B cell (primary cell): ENCODE data around the gene MAP4K4. TPM values are rescaled to one million over a fixed set of nuclear protein-coding genes. Genes with fewer than 3 reads are reported as not detected.

Source experiments
- ATAC-seq: fragments of 200-7000 bp; cut with Tn5 transposase; one replicate; pipeline ENCODE4 v1.10.0; 2021; ENCODE audit warnings: low read depth, mild to moderate bottlenecking, moderate number of reproducible peaks, moderate library complexity
- CTCF ChIA-PET: fragments of 350-600 bp; sonication (Branson Sonifier 250); formaldehyde crosslinking; loops from one replicate; lab custom pipeline; 2021; ENCODE audit warnings: antibody characterized with exemption, inconsistent platforms; lab: Charles Lee
- POLR2A ChIA-PET: fragments of 350-600 bp; sonication (Branson Sonifier 250); formaldehyde crosslinking; loops from one replicate; lab custom pipeline; 2021; ENCODE audit warnings: antibody characterized with exemption; lab: Charles Lee
- DNase-seq: peaks from one replicate; pipeline ENCODE4 v3.0.0; 2013
- H2AFZ ChIP-seq: 2 replicates; pipeline ENCODE4 v1.6.1; 2012; ENCODE audit warnings: mild to moderate bottlenecking, low read depth, low read length; ENCODE audit not compliant: insufficient read depth, poor library complexity, severe bottlenecking
- H3K27ac ChIP-seq, 2 donors: 1 replicate in 1 of 2; 2 replicates in 1 of 2; pipeline ENCODE4 v1.5.1; 2012 to 2013; ENCODE audit warnings: low read length in 2 of 2, mild to moderate bottlenecking in 2 of 2, moderate library complexity in 1 of 2
- H3K27me3 ChIP-seq, 4 experiments: fragments of 200-600 bp in 1 of 4; sonication (generic) in 1 of 4; replicated peaks in 1 of 4; 1 replicate in 2 of 4; 2 replicates in 2 of 4; pipeline versions ENCODE4 v1.6.1 to v1.7.0; 2013 to 2016; ENCODE audit warnings: low read length in 3 of 4, mild to moderate bottlenecking in 2 of 4, mixed read lengths in 1 of 4, moderate library complexity in 1 of 4; ENCODE audit not compliant: insufficient read depth in 4 of 4, control insufficient read depth in 3 of 4; ENCODE audit errors: control extremely low read depth in 1 of 4
- H3K36me3 ChIP-seq, 2 experiments: replicated peaks in 1 of 2; 1 replicate in 1 of 2; 2 replicates in 1 of 2; pipeline versions ENCODE4 v1.6.1 to v1.7.1; 2013; ENCODE audit warnings: low read length in 1 of 2; ENCODE audit not compliant: insufficient read depth in 2 of 2, control insufficient read depth in 1 of 2; ENCODE audit errors: control extremely low read depth in 1 of 2, extremely low read depth in 1 of 2
- H3K4me1 ChIP-seq, 2 donors: fragments of 200-600 bp in 1 of 2; sonication (generic) in 1 of 2; 1 replicate in 1 of 2; 2 replicates in 1 of 2; pipeline versions ENCODE4 v1.5.1 to v1.6.1; 2013 to 2017; ENCODE audit warnings: low read length in 2 of 2; ENCODE audit not compliant: control insufficient read depth in 2 of 2, insufficient read depth in 2 of 2
- H3K4me2 ChIP-seq: replicated peaks from 2 replicates; pipeline ENCODE3; 2012; ENCODE audit warnings: mild to moderate bottlenecking, low read depth, low read length; ENCODE audit not compliant: poor library complexity, severe bottlenecking
- H3K4me3 ChIP-seq, 5 experiments: fragments of 200-600 bp in 1 of 5; sonication (generic) in 1 of 5; 1 replicate in 3 of 5; 2 replicates in 2 of 5; pipeline versions ENCODE4 v1.5.1 to v1.7.0; 2011 to 2016; ENCODE audit warnings: low read length in 4 of 5, mild to moderate bottlenecking in 4 of 5, low read depth in 2 of 5, control low read depth in 1 of 5, moderate library complexity in 1 of 5; ENCODE audit not compliant: insufficient read depth in 1 of 5; ENCODE audit errors: control extremely low read depth in 1 of 5, extremely low read depth in 1 of 5
- H3K79me2 ChIP-seq: fragments of 200-600 bp; sonication (generic); one replicate; pipeline ENCODE4 v1.6.0; 2016; ENCODE audit warnings: low read length; ENCODE audit not compliant: control insufficient read depth, insufficient read depth
- H3K9ac ChIP-seq: fragments of 200-600 bp; sonication (generic); 2 replicates; pipeline ENCODE4 v1.6.1; 2017; ENCODE audit warnings: mild to moderate bottlenecking, low read length, moderate library complexity
- H3K9me3 ChIP-seq, 3 donors: one replicate each; pipeline versions ENCODE4 v1.6.1 to v1.7.1; 2013; ENCODE audit warnings: low read length in 2 of 3; ENCODE audit not compliant: control insufficient read depth in 2 of 3, insufficient read depth in 1 of 3; ENCODE audit errors: control extremely low read depth in 1 of 3
- H4K20me1 ChIP-seq: 2 replicates; pipeline ENCODE4 v1.6.0; 2012; ENCODE audit warnings: mild to moderate bottlenecking, low read length; ENCODE audit not compliant: insufficient read depth, control insufficient read depth, poor library complexity, severe bottlenecking
- H3K27ac Mint-ChIP-seq: one replicate; pipeline ENCODE4 v1.8.0; 2021; ENCODE audit warnings: mixed read lengths
- H3K27me3 Mint-ChIP-seq: one replicate; pipeline ENCODE4 v1.8.0; 2021; ENCODE audit warnings: mixed read lengths
- H3K4me1 Mint-ChIP-seq: one replicate; pipeline ENCODE4 v1.8.0; 2021; ENCODE audit warnings: mixed read lengths
- H3K4me3 Mint-ChIP-seq: one replicate; pipeline ENCODE4 v1.8.0; 2021; ENCODE audit warnings: mixed read lengths
- H3K9me3 Mint-ChIP-seq: one replicate; pipeline ENCODE4 v1.8.0; 2022; ENCODE audit warnings: mixed read lengths; ENCODE audit not compliant: insufficient read depth
- CTCF ChIP-seq: fragments of 200-600 bp; IDR thresholded peaks from one replicate; pipeline ENCODE4 v1.8.0; 2022; ENCODE audit warnings: antibody characterized with exemption, mild to moderate bottlenecking
- EZH2 ChIP-seq: IDR thresholded peaks from 2 replicates; pipeline ENCODE4 v1.6.1; 2012; ENCODE audit warnings: borderline replicate concordance, low read depth, mild to moderate bottlenecking, moderate library complexity, low read length; ENCODE audit not compliant: insufficient read depth, poor library complexity, severe bottlenecking
- WGBS: methylation state at CpG from one replicate; pipeline ENCODE4 v1.1.5; 2013; ENCODE audit warnings: missing lambda C conversion rate; ENCODE audit not compliant: insufficient coverage; 5-methylcytosine and 5-hydroxymethylcytosine counted together
- intact Hi-C: fragments of 100-400 bp; cut with micrococcal nuclease; formaldehyde crosslinking; loops from one replicate; pipeline ENCODE4 v1.10.0; 2022
- polyA plus RNA-seq: library from polyadenylated mRNA; depleted of rRNA; stranded (reverse); fragments of >200 nt; gene quantifications from 2 replicates; pipeline ENCODE4 v1.2.3, GENCODE V29; 2012
- total RNA-seq, 2 donors: library from RNA; stranded (reverse); fragments of 120-200 nt in 1 of 2; gene quantifications; 1 replicate in 1 of 2; 2 replicates in 1 of 2; pipeline versions ENCODE4 v1.2.3 to v1.2.4, GENCODE V29; 2013 to 2022

Gene MAP4K4
- total and polyA plus RNA-seq, 2 donors (not counting 1 experiment from before 2014, with no cell fraction given), result 54.8 to 280 TPM

DNA sequence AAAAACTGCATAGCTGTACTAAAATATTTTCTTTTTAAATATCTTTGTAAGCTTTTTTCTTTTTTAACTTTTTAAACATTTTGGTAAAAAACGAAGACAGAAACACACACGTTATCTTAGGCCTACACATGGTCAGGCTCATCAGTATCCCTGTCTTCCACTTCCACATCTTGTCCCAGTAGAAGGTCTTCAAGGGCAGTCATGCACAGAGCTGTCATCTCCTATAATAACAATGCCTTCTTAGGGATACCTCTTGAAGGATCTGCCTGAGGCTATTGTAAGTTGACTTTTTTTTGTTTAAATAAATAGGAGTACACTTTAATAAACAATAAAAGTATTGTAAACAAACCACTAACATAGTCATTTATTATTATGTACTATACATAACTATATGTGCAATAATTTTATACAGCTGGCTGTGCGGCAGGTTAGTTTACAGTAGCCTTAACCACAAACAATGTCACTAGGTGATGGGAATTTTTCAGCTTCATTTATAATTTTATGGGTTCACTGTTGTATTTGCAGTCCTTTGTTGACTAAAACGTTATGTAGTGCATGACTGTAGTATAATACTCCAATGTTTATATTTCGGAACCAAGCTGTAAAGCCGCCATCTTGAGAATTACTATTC, 124.4 kb downstream of the MAP4K4 start:
- no peak for DNase-seq
- TF ChIP-seq CTCF (no peak), EZH2 (no peak)
- Histone ChIP-seq H3K9me3 (no peaks in the 10 kb centered on the region), H4K20me1 (peaks cover 80% of the 10 kb centered on the region), H3K36me3 (peaks cover 7 to 20% of the 10 kb centered on the region in 2 experiments), H3K4me3 (no peak overlapping the region), H3K27ac (no peak overlapping the region), H3K4me1 (peaks cover 10 to 44% of the 10 kb centered on the region in 2 donors), H3K79me2 (peaks cover 89% of the 10 kb centered on the region), H3K9ac (no peak overlapping the region), H3K27me3 (no peaks in the 10 kb centered on the region), H2AFZ (no peak overlapping the region), H3K4me2 (no peak overlapping the region)
- ChIA-PET POLR2A (no interaction called here), CTCF (interaction anchor here (1.0 to 17.4 kb wide), 15 partner anchors 9 to 480 kb away, joined by 3 to 288 read pairs (median 4); no protein-coding TSS in a partner anchor)
- Mint-ChIP-seq H3K4me3 (no peak overlapping the region), H3K27ac (no peak overlapping the region), H3K27me3 (no peaks in the 10 kb centered on the region), H3K9me3 (no peaks in the 10 kb centered on the region), H3K4me1 (peaks cover 69% of the 10 kb centered on the region)
- ATAC-seq, result no peak
- no CpG with 5 or more reads among the region's 6 CpGs for WGBS
- intact Hi-C loops, result loop anchor here (2.0 to 5.0 kb wide), 5 partner anchors 40 to 403 kb away; partner anchors contain the start of gene MAP4K4

DNA sequence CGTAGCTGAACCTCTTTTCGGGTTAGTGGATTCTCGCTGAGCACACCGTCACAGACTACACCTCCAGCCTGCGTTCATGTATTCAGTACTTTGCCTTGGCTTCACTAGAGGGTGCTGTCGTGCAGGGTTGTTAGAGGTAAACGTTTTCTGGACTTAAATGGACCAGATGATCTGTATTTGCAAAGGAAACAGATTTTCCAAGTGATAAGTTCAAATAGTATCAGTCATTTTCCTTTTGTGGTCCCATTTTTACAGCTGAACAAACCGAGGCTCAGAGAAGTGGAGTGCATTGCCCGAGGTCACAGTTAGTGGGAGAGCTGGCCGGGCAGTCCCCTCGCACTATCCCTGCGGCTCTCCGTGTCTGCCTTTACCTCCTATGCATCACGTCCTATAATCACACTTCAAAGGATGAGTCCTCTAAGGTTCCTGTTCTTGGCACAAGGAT, 125.9 kb downstream of the MAP4K4 start:
- WGBS, result 20% methylated on average over 6 of the region's 14 CpGs
- ATAC-seq, result peak; percentile 91

More for the DNA sequence above, 125.9 kb downstream of the MAP4K4 start:
- peak overlapping the region in 1 of 2 donors; percentile 64 for H3K27ac ChIP-seq
- peak overlapping the region; percentile 32 for H3K27ac Mint-ChIP-seq
- no peak overlapping the region for H2AFZ ChIP-seq
- no peaks in the 10 kb centered on the region for H3K27me3 ChIP-seq
- H3K9me3 Mint-ChIP-seq, result no peaks in the 10 kb centered on the region
- peaks cover 69% of the 10 kb centered on the region for H3K4me1 Mint-ChIP-seq
- H3K27me3 Mint-ChIP-seq, result no peaks in the 10 kb centered on the region
- H4K20me1 ChIP-seq, result peaks cover 79% of the 10 kb centered on the region
- intact Hi-C loops, result loop anchor here (2.0 to 5.0 kb wide), 5 partner anchors 41 to 405 kb away; partner anchors contain the start of gene MAP4K4
- H3K4me2 ChIP-seq, result peak overlapping the region; percentile 52
- POLR2A ChIA-PET, result interaction anchor here (0.6 kb wide), 1 partner anchor 169 kb away, joined by 5 read pairs; no protein-coding TSS in a partner anchor
- H3K4me1 ChIP-seq, result peaks cover 23 to 46% of the 10 kb centered on the region in 2 donors
- no peaks in the 10 kb centered on the region for H3K9me3 ChIP-seq
- peak overlapping the region; percentile 27 for H3K9ac ChIP-seq
- H3K79me2 ChIP-seq, result peaks cover 89% of the 10 kb centered on the region
- DNase-seq, result peak; percentile 78
- H3K4me3 ChIP-seq, result no peak overlapping the region
- peaks cover 14 to 32% of the 10 kb centered on the region in 2 experiments for H3K36me3 ChIP-seq
- peak overlapping the region; percentile 40 for H3K4me3 Mint-ChIP-seq
- CTCF ChIA-PET, result interaction anchor here (0.6 to 17.4 kb wide), 20 partner anchors 9 to 481 kb away, joined by 3 to 288 read pairs (median 4); partner anchors contain the start of gene RFX8
- TF ChIP-seq EZH2, result no peak
- peak; percentile 88 for TF ChIP-seq CTCF
